ENCODE measurements around the gene TMOD2.

DNA sequence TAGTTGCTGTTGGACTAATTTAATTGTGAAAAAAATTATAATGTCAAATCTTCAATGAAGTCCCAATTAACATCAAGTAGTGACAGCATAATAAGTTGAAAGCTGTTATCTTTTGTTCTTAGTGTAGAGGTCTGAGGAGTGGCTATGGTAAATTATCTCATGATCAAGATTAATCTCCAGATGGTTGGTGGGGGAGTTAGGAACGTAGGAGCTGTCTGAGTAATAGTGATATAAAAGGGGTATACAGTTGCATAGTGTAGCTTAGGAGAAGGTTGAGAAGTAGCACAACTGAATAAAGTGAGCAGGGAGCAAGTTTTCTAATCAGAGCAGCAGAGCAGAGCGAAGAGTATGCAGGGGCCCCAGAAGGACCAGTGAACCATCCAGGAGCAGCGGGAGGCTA is 19.5 kb downstream of the TMOD2 start:
- TF ChIP-seq, protein P1, sequence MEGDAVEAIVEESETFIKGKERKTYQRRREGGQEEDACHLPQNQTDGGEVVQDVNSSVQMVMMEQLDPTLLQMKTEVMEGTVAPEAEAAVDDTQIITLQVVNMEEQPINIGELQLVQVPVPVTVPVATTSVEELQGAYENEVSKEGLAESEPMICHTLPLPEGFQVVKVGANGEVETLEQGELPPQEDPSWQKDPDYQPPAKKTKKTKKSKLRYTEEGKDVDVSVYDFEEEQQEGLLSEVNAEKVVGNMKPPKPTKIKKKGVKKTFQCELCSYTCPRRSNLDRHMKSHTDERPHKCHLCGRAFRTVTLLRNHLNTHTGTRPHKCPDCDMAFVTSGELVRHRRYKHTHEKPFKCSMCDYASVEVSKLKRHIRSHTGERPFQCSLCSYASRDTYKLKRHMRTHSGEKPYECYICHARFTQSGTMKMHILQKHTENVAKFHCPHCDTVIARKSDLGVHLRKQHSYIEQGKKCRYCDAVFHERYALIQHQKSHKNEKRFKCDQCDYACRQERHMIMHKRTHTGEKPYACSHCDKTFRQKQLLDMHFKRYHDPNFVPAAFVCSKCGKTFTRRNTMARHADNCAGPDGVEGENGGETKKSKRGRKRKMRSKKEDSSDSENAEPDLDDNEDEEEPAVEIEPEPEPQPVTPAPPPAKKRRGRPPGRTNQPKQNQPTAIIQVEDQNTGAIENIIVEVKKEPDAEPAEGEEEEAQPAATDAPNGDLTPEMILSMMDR (conservative IDR thresholded peaks at IDR 0.05; ENCODE audit: low read length), result no peak
- no peak for TF ChIP-seq EZH2phosphoT487 (IDR thresholded peaks at IDR 0.05; ENCODE audit: borderline replicate concordance, low read depth, low read length)

Data from OCI-LY7 (cell line).